22Rv1 (cell line): ENCODE data around the gene WIZ.

Source experiments
- CTCF ChIP-seq: fragments of 450-650 bp; IDR thresholded peaks from 2 replicates; pipeline ENCODE4 v1.5.1; 2017; ENCODE audit warnings: mild to moderate bottlenecking
- ZFX ChIP-seq: fragments of 450-650 bp; IDR thresholded peaks from 2 replicates; pipeline ENCODE4 v1.6.1; 2017; ENCODE audit warnings: antibody characterized with exemption, borderline replicate concordance

DNA sequence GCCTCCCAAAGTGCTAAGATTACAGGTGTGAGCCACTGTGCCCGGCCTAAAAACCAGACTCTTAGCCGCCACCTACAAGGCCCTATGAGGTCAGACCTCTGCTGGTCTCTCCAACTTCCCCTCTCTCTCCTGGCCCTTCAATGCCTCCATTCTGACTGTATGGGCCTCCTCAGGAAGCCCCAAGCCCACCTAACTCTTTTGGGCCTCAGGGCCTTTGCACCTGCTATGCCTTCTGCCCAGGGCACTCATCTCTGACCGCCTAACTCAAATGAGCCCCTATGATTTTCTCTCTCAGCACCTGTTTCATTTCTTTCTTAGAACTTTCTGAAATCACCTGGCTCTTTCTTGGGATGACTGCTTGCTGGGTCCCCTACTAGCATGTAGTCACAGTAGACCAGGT is 6.4 kb downstream of the WIZ start:
- TF ChIP-seq CTCF (no peak), ZFX (no peak)
